Kidney epithelial cell (primary cell): ENCODE data around the gene VIPR1. TPM values are rescaled to one million over a fixed set of nuclear protein-coding genes. Genes with fewer than 3 reads are reported as not detected.

ENCODE experiments used
- DNase-seq: peaks from one replicate; pipeline ENCODE4 v3.0.0-alpha.2; 2010; ENCODE audit warnings: low read depth
- H3K27me3 ChIP-seq: 2 replicates; pipeline ENCODE4 v1.6.0; 2011; ENCODE audit warnings: low read length; ENCODE audit not compliant: control insufficient read depth, insufficient read depth
- H3K36me3 ChIP-seq: 2 replicates; pipeline ENCODE4 v1.5.1; 2011; ENCODE audit warnings: low read length; ENCODE audit not compliant: control insufficient read depth, insufficient read depth
- H3K4me3 ChIP-seq: 2 replicates; pipeline ENCODE4 v1.5.1; 2011; ENCODE audit warnings: low read depth, mild to moderate bottlenecking, control low read depth, low read length
- total RNA-seq: library from RNA; depleted of rRNA; stranded (reverse); fragments of >200 nt; gene quantifications from 2 replicates; pipeline ENCODE4 v1.2.3, GENCODE V29; 2015
- TF ChIP-seq, protein P1 (sequence below): IDR thresholded peaks from 2 replicates; pipeline ENCODE4 v1.5.1; 2011; ENCODE audit warnings: mild to moderate bottlenecking, moderate library complexity, low read length, control low read depth, inconsistent platforms; ENCODE audit not compliant: insufficient read depth, poor library complexity, severe bottlenecking

The VIPR1 gene
- total RNA-seq, 1 donor from 2014 or later, result 1.3 TPM

DNA sequence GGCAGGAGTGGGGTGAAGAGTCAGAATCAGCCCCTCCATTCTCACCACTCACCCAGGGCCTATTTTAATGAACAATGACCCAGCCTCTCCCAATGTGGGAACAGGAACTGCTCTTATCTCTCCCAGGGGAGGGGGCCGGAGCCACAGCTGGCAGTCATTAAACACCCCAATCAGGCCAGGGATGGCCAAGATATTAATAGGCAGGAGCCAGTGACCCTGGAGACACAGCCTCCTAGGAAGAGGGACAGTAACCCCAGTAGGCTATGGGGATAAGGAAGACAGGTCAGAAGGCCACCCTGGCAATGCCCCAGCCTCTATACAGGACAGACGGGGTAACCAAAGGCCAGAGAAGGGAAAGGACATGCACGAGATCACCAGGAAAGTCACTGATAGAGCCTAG, 38.6 kb downstream of the VIPR1 start:
- H3K36me3 ChIP-seq, result no peaks in the 10 kb centered on the region
- TF ChIP-seq, protein P1, sequence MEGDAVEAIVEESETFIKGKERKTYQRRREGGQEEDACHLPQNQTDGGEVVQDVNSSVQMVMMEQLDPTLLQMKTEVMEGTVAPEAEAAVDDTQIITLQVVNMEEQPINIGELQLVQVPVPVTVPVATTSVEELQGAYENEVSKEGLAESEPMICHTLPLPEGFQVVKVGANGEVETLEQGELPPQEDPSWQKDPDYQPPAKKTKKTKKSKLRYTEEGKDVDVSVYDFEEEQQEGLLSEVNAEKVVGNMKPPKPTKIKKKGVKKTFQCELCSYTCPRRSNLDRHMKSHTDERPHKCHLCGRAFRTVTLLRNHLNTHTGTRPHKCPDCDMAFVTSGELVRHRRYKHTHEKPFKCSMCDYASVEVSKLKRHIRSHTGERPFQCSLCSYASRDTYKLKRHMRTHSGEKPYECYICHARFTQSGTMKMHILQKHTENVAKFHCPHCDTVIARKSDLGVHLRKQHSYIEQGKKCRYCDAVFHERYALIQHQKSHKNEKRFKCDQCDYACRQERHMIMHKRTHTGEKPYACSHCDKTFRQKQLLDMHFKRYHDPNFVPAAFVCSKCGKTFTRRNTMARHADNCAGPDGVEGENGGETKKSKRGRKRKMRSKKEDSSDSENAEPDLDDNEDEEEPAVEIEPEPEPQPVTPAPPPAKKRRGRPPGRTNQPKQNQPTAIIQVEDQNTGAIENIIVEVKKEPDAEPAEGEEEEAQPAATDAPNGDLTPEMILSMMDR, result no peak

GRCh38 chr3:42544492-42545283, 42.2 kb downstream of the VIPR1 start:
- Histone ChIP-seq H3K36me3 (no peaks in the 10 kb centered on the region), H3K4me3 (no peak overlapping the region), H3K27me3 (no peaks in the 10 kb centered on the region)
- TF ChIP-seq, protein P1, result no peak
- no peak for DNase-seq

More for the DNA sequence above, 38.6 kb downstream of the VIPR1 start:
- no peak overlapping the region for H3K4me3 ChIP-seq
- no peaks in the 10 kb centered on the region for H3K27me3 ChIP-seq
- DNase-seq, result no peak

DNA sequence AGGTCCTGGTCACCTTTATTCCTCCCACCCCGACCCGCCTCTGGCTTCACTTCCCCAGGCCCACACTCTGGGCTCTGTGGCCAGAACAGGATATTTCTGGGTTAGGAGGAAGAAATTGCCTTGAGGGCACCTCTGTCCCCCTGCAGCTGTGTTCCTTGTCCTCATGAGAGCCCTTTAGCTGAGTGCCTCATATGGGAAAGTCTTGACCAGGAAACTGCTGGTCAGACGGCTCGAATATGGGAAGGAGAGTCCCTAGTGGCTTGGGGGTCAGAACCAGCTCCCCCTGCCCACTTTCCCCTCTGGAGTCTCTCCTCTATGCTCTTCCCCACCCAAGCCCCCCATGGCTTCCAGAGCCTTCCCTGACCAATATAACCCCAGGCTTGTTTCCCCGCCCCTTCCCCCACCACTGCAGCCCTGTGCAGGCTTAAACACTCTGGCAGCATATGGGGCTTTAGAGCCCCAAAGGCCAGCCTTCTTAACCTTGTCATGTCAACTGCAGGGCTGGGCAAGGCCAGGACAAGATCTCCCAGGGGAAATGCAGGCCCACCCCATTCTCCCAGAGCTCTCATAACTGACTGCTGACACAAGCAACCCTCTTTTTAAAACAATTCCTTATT, 42.9 kb downstream of the VIPR1 start:
- no peak for DNase-seq
- Histone ChIP-seq H3K36me3 (no peaks in the 10 kb centered on the region), H3K27me3 (no peaks in the 10 kb centered on the region), H3K4me3 (no peak overlapping the region)
- TF ChIP-seq, protein P1, result no peak

GRCh38 chr3:42546691-42547213, 44.3 kb downstream of the VIPR1 start:
- Histone ChIP-seq H3K4me3 (no peak overlapping the region), H3K27me3 (no peaks in the 10 kb centered on the region), H3K36me3 (no peaks in the 10 kb centered on the region)
- TF ChIP-seq, protein P1, result no peak
- no peak for DNase-seq

DNA sequence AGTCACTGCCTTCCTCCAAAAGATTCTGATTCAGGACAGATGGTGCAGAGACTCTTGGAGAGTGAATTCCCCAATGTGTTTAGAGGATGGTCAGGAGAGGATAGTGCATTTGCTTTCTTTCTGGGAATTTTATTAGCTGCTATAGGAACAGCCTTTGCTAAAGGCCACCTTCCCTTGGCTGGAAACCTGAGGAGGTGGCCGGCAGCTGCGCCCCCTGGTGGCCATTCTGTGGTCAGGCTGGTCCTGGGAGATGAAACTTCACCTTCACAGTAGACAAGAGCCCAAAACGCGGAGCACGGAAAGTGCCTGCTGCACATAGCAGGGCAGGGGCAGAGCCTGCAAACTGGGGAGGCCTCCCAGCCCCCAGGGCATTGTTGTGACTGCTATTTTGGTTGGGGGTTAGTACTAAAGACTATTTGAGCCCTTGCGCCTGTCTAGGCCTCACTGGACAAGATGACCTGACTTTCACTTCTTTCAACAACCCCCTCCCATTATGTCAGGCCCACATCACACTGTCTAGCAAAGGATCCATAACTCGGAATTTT, 45.0 kb downstream of the VIPR1 start:
- H3K27me3 ChIP-seq, result no peaks in the 10 kb centered on the region
- TF ChIP-seq, protein P1, result peak; percentile 96
- H3K36me3 ChIP-seq, result no peaks in the 10 kb centered on the region
- no peak overlapping the region for H3K4me3 ChIP-seq
- no peak for DNase-seq
